ENCODE measurements around the gene SOX6.

The SOX6 gene

DNA sequence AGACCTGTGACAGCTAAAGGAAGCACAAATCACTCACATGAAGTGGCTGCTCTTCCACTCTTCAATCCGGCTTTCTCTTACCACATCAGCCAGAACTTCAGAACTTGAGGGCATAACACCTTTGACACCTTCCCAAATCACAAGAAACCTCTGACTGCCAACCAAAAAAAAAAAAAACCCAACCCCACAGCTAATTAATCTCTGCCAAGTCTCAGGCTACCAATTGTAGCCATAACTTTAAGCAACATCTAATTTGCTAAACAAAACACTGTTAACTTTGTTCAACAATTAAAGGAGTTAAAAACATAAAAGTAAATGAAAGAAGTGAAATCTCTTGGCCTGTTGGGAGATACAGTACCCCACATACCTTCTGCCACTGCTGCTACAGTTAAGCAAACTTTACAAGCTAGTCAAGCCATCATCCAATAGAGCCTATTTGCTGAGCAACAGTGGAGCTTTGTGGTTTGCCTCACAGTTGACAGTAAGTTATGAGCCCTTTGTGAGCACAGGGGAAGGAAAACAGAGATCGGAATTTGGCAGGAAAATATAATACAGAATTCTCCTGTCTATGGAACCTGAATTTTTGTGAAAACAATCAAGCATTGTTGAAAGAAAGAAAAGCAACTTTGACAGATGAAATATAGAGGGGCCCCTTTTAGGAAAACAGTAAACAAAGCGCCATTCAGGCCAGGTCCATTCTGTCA lies at the start of gene SOX6:
TSS of gene SOX6 (minus strand) at position 490 of the 704 bp plus-strand sequence. CDS start 15,298 bp downstream, outside the sequence.
- TF ChIP-seq, protein P1, sequence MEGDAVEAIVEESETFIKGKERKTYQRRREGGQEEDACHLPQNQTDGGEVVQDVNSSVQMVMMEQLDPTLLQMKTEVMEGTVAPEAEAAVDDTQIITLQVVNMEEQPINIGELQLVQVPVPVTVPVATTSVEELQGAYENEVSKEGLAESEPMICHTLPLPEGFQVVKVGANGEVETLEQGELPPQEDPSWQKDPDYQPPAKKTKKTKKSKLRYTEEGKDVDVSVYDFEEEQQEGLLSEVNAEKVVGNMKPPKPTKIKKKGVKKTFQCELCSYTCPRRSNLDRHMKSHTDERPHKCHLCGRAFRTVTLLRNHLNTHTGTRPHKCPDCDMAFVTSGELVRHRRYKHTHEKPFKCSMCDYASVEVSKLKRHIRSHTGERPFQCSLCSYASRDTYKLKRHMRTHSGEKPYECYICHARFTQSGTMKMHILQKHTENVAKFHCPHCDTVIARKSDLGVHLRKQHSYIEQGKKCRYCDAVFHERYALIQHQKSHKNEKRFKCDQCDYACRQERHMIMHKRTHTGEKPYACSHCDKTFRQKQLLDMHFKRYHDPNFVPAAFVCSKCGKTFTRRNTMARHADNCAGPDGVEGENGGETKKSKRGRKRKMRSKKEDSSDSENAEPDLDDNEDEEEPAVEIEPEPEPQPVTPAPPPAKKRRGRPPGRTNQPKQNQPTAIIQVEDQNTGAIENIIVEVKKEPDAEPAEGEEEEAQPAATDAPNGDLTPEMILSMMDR (IDR thresholded peaks at IDR 0.05; ENCODE audit: control extremely low read depth, extremely low read depth, low read depth, missing control alignments) = no peak
- CTCF ChIA-PET = interaction anchor here (1.6 kb wide), 1 partner anchor 9 kb away, joined by 4 read pairs; no protein-coding TSS in a partner anchor
- POLR2A ChIA-PET = no interaction called here
- DNase-seq (ENCODE audit: extremely low spot score) = no peak

DNA sequence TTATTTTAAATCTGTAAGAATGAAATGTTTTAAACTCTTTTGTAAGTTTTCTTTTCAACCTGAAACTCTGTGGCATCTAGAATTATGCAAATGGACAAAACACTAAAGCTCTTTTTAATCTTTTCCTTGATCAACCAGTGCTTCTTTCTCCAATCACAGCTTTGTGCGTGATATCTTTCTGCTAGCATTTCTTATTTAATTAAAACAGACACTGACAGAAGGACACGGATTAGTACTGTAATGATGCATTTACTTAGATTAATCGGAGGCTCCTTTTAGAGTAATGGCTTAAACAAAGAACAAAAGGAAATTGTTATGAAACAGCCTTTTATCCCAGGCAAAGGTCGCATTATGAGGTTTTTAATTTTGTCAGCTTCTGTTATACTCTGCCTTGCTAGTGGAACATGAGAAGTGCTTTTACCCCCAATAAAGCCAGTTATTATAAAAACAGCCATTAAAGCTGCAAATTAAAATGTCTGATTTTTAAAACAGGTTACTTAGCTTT lies 48.5 kb upstream of the SOX6 start:
- DNase-seq (ENCODE audit: extremely low spot score) = no peak
- TF ChIP-seq, protein P1 (IDR thresholded peaks at IDR 0.05; ENCODE audit: control extremely low read depth, extremely low read depth, low read depth, missing control alignments) = no peak
- CTCF ChIA-PET = interaction anchor here (1.4 to 1.5 kb wide), 2 partner anchors 9 to 31 kb away, joined by 3 to 4 read pairs; no protein-coding TSS in a partner anchor
- POLR2A ChIA-PET = no interaction called here

DNA sequence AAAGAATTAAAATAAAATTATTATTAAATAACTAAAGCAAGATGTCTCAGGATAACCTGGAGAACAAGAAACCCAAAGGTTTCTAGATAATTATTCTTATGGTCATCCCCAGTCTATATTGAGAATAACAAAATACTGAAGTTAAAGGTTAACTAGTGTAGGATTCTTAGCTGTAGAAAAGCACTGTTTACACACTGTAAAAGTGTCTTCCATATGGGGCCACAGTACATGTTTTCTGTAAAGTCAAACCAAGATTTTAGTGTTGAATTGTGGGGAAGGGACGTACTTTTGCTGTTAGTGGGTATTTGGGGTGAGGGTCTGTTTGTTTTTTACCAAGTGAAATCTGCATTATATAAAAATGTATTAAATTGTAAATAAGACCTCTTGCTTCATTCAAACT lies 47.5 kb upstream of the SOX6 start:
- DNase-seq (ENCODE audit: extremely low spot score) = no peak
- ChIA-PET CTCF (no interaction called here), POLR2A (no interaction called here)
- TF ChIP-seq, protein P1 (IDR thresholded peaks at IDR 0.05; ENCODE audit: control extremely low read depth, extremely low read depth, low read depth, missing control alignments) = no peak

DNA sequence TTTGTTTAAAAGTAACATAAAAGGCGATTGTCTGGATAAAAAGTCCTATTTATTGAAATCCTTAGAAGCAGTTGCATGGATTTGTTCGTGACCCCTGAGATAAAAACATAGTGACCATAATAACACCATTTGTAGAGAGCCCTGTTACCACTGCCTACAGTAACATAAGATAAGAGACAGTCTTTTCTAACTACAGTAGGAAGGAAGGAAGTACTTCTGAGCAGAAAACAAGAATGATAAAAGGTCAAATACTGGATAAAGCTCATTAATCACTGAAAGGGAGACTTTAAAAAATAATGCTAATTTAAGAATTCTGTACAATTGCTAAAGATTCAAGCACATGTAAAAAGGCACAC lies 47.1 kb upstream of the SOX6 start:
- ChIA-PET POLR2A (interaction anchor here (0.5 kb wide), 1 partner anchor 10 kb away, joined by 9 read pairs; no protein-coding TSS in a partner anchor), CTCF (no interaction called here)
- TF ChIP-seq, protein P1 (IDR thresholded peaks at IDR 0.05; ENCODE audit: control extremely low read depth, extremely low read depth, low read depth, missing control alignments) = no peak
- DNase-seq (ENCODE audit: extremely low spot score) = no peak

DNA sequence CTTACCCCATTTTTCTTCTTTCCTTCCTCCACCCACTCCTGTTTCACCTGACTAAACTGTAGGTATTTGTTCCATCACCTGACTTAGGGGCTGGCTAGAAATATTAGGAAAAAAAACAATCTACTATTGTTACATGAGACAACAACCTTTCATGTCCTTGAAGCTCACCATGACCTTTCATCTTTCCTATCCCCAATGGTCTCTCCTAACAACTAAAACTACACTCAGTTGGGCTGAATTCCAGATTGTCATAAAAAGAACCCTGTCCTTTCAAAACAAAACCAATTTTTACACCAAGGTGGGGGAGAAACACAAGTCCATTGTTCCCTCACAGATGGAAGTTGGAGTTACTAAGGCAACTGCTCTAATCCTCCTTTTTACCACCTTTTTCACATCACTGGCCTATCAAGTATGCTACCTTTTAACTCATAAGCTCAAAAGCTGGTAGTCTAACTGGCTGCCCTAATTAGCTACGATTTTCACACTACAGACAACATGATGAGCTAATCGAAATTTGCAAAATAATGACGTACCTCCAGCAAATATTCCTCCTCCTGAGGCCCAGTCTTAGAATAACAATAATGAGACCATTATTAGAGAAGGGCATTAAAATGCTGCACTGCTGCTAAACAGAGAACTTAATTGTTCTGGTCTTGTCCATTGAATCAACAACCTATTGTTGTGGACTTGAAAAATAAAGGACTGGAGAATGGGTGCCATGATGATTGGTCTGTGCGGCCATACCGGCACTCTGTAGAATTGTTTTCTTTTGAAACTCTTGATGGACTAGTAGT lies 46.5 kb upstream of the SOX6 start:
- ChIA-PET POLR2A (interaction anchor here (0.5 kb wide), 1 partner anchor 10 kb away, joined by 9 read pairs; no protein-coding TSS in a partner anchor), CTCF (interaction anchor here (1.6 kb wide), 1 partner anchor 20 kb away, joined by 3 read pairs; no protein-coding TSS in a partner anchor)
- no peak for DNase-seq (ENCODE audit: extremely low spot score)
- TF ChIP-seq, protein P1 (IDR thresholded peaks at IDR 0.05; ENCODE audit: control extremely low read depth, extremely low read depth, low read depth, missing control alignments) = no peak

DNA sequence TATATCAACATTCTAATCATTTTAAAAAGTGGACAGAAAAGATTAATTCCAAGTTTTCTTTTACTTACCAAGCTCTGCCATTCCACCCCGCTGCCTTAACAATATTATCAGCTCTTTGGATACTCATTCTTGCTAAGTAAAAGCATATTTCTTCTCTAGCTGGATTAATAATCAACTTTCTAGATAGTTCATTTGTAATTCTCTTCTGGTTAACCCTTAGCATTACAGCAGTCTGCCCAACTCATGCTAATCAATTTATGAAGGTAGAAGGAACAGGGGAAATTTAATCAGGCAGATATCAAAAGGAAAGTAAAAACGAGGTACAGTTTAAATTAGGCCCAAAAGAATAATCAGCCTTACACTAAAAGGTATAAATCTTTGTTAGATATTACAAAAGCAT lies 41.0 kb upstream of the SOX6 start:
- TF ChIP-seq, protein P1 (IDR thresholded peaks at IDR 0.05; ENCODE audit: control extremely low read depth, extremely low read depth, low read depth, missing control alignments) = no peak
- ChIA-PET POLR2A (no interaction called here), CTCF (interaction anchor here (1.3 to 2.5 kb wide), 3 partner anchors 10 to 15 kb away, joined by 4 to 11 read pairs (median 5); no protein-coding TSS in a partner anchor)
- DNase-seq (ENCODE audit: extremely low spot score) = no peak

Data from GM10248 (cell line).